CD4-positive, alpha-beta T cell treated with Interleukin-17A for 4 hours (primary cell): ENCODE data around the gene PPP3R1.
A peak's percentile ranks its signal among the peaks of the same experiment; 100 is the strongest.

Source experiments
- DNase-seq: peaks from one replicate; pipeline ENCODE4 v3.0.0-alpha.2; 2020; ENCODE audit warnings: mixed read lengths

Gene PPP3R1

GRCh38 chr2:68256093-68256450 is 3.7 kb upstream of the PPP3R1 start:
- DNase-seq, result no peak

GRCh38 chr2:68253219-68254068 is 1.1 kb upstream of the PPP3R1 start:
- peak; percentile 50 for DNase-seq

- peak; percentile 45 for DNase-seq
Observed at GRCh38 chr2:68251855-68252399, 405 bp downstream of the PPP3R1 start.

GRCh38 chr2:68251187-68251854 is 1.0 kb downstream of the PPP3R1 start:
- DNase-seq, result peak; percentile 81

- no peak for DNase-seq
Observed at GRCh38 chr2:68250652-68251186, 1.6 kb downstream of the PPP3R1 start.

- no peak for DNase-seq
Observed at GRCh38 chr2:68250196-68250595, 2.1 kb downstream of the PPP3R1 start.

- DNase-seq, result no peak
Observed at GRCh38 chr2:68248806-68249205, 3.5 kb downstream of the PPP3R1 start.

GRCh38 chr2:68248361-68248760 is 4.0 kb downstream of the PPP3R1 start:
- no peak for DNase-seq

GRCh38 chr2:68246396-68246795 is 5.9 kb downstream of the PPP3R1 start:
- no peak for DNase-seq

- DNase-seq, result no peak
Observed at GRCh38 chr2:68245672-68246071, 6.7 kb downstream of the PPP3R1 start.

GRCh38 chr2:68245066-68245465 is 7.3 kb downstream of the PPP3R1 start:
- DNase-seq, result no peak

- DNase-seq, result no peak
Observed at GRCh38 chr2:68244456-68244855, 7.9 kb downstream of the PPP3R1 start.

- no peak for DNase-seq
Observed at GRCh38 chr2:68241732-68242131, 10.6 kb downstream of the PPP3R1 start.

GRCh38 chr2:68240446-68240845 is 11.9 kb downstream of the PPP3R1 start:
- no peak for DNase-seq

- no peak for DNase-seq
Observed at GRCh38 chr2:68238955-68239822, 13.1 kb downstream of the PPP3R1 start.

GRCh38 chr2:68237976-68238580 is 14.3 kb downstream of the PPP3R1 start:
- no peak for DNase-seq

- DNase-seq, result no peak
Observed at GRCh38 chr2:68237404-68237803, 14.9 kb downstream of the PPP3R1 start.

GRCh38 chr2:68236876-68237275 is 15.5 kb downstream of the PPP3R1 start:
- no peak for DNase-seq

- DNase-seq, result no peak
Observed at GRCh38 chr2:68236103-68236734, 16.1 kb downstream of the PPP3R1 start.

- no peak for DNase-seq
Observed at GRCh38 chr2:68235090-68235489, 17.2 kb downstream of the PPP3R1 start.

GRCh38 chr2:68234405-68234804 is 17.9 kb downstream of the PPP3R1 start:
- DNase-seq, result no peak

GRCh38 chr2:68231061-68231372 is 21.3 kb downstream of the PPP3R1 start:
- no peak for DNase-seq
